ENCODE data around the gene C10orf71.

Gene C10orf71

DNA sequence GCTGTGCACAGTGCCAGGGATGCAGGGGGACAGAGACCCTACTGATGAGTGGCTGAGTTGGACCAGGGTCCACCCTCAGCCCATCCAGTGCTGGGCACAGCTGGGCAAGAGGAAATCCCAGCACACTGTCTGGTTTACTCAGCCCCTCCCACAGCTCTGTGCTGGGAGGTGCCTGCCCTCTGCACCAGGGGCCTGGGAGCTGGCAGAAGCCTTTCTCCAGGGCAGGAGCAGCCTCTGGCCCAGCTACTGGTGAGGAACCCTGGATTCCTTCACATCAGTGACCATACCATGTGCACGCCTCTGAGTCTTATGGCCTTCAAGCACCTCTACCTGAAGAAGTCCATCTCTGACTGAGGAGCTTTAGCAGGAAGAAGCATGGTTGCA, 25.9 kb upstream of the C10orf71 start:
- no peak for DNase-seq

- no peak for DNase-seq
Measured at GRCh38 chr10:49273626-49274025, 25.3 kb upstream of the C10orf71 start.

GRCh38 chr10:49274886-49275285, 24.1 kb upstream of the C10orf71 start:
- no peak for DNase-seq

- DNase-seq: no peak
Measured at GRCh38 chr10:49275896-49276295, 23.1 kb upstream of the C10orf71 start.

DNA sequence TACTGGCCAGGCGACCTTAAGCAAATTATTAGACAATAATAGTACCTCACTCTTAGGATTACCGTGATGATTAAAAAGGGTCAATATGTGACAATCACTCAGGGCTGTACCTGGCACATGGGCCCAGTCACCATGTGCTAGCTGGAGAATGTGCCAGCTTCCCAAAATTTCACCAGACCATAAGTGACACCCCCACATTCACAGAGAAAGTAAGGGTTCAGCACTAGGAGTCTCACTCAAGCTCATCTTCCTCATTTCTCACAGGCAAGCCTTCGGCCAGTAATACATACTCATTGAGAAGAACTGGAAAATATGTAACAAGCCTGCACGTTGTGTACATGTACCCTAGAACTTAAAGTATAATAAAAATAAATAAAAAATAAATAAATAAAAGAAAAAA, 22.4 kb upstream of the C10orf71 start:
- no peak for DNase-seq

DNA sequence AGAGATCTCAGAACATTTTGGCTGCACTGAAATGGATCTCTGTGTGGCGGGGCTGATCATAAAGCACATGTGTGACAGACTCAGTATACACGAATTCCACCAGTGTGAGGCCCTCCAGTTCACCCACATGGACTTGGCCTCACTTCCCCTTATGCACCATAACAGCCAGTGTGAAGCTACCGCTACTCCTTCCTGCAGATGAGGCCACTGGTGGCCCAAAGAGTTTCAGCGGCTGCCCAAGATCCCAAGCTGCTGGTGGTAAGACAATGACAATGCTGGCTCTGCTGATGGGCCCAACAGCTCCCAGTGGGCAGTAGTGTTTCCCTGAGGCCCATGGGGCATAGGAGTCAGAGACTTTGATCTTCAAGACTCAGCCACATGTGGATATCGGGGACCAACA, 21.0 kb upstream of the C10orf71 start:
- no peak for DNase-seq

DNA sequence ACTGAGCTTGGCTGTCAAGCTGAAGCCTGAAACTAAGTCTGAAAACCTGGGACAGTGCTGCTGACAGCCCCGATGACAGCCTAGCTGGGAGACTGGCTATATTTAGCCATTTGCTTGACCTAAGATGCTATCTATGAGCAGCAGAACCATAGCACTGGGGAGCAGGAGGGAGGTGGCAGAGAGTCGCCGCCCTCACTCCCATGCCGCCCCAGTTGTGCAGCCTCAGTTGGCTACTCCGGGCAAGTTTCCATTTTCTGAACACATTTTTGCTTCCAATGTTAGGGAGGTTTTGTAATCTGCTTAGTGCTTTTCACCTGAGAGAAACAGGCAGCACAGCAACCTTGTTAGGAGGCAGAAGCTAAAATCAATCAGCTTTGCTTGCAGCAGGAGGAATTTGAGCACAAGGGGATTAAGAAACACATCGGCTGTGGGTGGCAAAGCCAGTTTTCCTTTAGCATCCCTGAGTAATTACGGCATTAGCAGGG, 20.4 kb upstream of the C10orf71 start:
- DNase-seq: no peak

DNA sequence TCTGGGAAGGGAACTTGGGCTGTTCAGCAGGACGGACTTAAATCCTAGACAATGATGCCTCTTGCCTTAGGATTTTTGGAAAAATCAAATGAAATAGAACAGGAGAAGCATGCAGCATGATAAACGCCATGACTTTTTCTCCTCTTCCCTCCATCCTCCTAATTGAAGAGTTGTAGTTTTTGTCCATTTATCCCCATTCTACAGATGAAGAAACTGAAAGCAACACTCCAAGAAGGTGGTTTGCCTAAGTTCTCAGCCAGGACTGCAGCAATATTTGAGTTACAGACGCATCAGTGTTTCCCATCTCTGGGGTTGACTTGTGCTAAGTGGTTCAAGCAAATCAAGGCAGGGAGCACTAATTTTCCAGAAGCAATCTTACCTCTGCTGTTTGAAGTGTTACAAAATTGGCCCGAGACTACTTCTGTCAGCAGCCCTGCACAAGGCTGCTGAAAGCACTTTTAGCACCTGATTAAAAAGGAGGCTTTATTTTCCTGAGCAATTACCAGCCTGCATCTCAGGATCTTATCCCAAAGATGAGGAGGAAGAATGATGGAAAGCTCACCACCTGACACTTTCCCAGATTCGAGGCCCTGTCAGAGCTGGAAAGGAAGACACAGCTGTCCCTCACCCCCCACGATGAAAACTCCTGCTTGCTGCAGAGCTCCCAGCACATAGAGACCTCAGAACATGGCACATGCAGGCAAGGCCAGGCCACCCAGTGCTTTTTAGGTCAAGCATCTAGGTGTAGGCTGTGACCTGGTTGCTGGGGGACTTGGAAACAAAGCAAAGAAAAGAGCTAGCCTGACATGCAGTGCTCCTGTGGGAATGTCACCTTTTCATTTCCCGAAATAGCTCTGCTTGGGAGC, 19.7 kb upstream of the C10orf71 start:
- no peak for DNase-seq

DNA sequence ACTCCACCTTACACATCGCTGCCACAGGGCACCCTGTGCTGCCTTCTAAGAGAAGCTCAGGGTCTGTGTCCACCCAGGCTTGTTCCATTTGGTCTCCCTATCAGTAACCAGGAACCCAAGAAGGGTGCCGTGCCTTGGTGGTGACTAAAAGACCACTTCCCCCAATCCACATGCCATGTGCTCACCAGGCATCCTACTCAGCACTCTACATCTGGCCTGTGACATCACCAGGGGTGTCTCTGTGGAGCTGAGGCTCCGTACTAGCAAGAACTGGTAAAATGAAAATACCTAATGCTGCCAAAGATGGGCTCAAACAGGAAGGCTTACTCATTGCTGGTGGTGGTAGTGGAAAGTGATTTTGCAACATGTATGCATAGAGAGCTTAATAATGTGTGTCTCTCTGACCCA, 19.0 kb upstream of the C10orf71 start:
- DNase-seq: no peak

- no peak for DNase-seq
Measured at GRCh38 chr10:49281461-49281860, 17.5 kb upstream of the C10orf71 start.

DNA sequence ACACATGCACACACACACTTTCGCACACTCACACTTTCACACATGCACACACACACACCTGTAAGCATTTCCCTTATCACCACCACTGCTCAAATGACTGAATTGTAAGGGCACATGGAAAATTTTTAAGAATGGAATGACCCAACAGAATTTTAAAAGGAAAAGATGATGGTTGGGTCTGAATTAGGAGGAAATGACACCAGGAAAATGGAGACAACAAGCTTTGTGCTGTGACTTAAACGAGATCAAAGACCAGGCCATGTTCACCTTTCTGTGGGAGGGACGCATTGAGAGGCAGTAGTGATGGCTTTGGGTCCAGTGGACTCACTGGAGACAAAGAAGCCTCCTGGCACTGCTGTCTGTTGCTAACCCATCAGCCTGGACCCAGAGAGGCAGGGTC, 16.7 kb upstream of the C10orf71 start:
- no peak for DNase-seq

DNA sequence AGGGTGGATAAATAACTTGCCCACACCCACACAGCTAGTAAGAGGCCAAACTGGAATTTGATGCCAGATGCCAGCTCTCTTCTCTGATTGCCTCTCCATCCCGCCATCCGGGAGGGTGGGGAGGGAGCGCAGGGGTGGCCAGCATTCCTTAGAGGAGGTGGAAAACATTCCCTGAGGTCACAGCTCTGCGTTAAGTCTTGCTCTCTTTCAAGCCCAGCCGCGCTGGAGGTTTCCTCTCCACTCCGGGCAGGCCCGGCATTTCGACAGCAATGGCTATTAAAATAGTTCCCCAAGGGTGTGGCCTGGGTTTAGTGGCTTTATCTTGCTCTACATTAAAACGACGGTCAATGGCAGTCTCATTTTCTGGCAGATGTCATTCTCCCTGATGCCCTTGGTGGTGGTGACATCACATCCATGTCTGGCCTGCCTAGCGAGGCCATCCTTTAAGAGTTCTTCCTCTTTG, 16.1 kb upstream of the C10orf71 start:
- DNase-seq: no peak

GRCh38 chr10:49283491-49283890, 15.5 kb upstream of the C10orf71 start:
- no peak for DNase-seq

- DNase-seq: no peak
Measured at GRCh38 chr10:49284356-49284755, 14.6 kb upstream of the C10orf71 start.

GRCh38 chr10:49285232-49285631, 13.7 kb upstream of the C10orf71 start:
- no peak for DNase-seq

- DNase-seq: no peak
Measured at GRCh38 chr10:49286686-49287085, 12.3 kb upstream of the C10orf71 start.

GRCh38 chr10:49287689-49288340, 11.2 kb upstream of the C10orf71 start:
- no peak for DNase-seq

DNA sequence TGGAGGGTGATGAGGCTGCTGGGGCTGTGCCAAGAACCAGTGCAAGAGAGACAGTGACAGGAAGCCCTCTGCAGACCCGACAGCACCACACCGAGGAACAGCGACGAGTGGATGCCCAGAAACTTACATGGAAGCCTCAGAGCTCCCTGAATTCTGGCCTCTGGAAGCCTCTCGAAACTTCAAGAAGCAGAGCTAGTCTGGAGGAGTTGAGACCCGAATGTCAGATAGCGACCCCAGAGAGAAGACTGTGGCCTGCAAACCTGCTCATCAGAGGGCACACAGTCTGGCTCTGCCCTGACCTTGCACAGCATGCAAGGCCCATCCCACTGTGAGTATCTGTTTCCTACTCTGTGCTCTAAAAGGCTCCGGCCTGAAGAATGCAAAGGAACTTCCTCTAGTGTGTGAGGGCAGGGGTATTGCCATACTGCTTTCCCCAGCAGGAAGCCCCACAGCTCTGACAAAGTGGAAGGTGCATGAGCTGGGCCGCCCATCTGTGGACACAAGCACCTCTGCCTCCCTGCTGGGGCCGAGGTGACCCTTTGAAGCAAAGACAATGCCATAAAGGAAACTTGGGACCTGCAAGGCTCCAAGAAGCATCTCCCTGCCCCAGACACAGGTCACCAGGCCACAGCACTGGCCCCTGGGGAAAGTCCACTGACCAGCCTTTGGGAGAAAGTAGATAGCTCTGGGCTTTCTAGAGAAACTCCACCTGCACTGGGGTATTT, 10.5 kb upstream of the C10orf71 start:
- no peak for DNase-seq

- DNase-seq: no peak
Measured at GRCh38 chr10:49289480-49289879, 9.5 kb upstream of the C10orf71 start.

DNA sequence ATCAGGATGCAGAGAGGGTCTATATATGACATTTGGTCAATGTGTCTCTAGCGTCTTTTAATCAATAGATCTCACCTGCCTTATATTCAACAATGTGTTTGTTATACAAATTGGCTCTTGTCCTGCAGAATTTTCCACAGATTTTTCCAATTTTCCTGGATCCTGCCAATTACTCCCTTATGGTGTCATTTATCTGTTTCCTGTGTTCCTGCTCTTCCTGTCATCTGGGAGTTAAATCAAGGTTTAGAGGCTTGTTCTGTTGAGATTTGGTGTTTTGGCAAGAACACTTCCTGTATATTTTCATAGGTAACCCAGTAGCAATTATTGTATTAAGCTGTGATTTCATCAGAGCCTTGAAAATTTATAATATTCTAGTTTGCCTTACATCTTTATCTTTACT, 8.8 kb upstream of the C10orf71 start:
- no peak for DNase-seq

- no peak for DNase-seq
Measured at GRCh38 chr10:49290607-49291006, 8.4 kb upstream of the C10orf71 start.

DNA sequence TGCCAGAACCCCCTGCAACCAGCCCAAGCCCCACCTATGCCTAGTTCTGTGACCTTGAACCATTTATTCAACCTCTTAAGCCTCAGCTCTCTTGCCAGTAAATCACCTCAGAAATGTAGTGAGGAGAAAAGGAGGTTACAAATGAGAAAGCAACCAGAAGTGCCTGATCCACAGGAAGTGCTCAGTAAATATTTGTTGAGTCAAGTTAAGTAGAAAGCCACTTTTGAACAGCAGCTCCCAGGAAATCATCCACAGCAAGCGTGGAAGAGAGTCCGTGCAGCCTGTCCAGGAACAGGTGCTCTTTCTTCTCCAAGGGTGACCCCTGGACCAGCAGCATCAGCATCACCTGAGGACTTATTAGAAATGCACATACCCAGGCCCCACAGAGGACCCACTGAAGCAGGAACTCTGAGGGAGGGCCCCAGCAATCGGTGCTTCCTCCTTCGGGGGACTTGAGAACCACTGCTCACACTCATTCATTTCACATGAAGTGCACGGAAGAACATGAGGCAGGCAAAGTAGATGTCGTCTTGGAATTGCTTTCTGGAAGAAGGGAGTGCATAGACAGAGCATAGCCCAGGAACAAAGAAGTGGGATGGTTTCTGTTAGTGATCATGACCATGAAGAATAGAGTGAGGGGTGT, 6.3 kb upstream of the C10orf71 start:
- no peak for DNase-seq

- DNase-seq: no peak
Measured at GRCh38 chr10:49293208-49293603, 5.8 kb upstream of the C10orf71 start.

Measured in NCI-H446 (cell line).